ENCODE data around the gene OR9G4. TPM values are rescaled to one million over a fixed set of nuclear protein-coding genes. Genes with fewer than 3 reads are reported as not detected.

The OR9G4 gene
- total and polyA plus RNA-seq, 2 experiments from 2014 or later, result not detected

- Histone ChIP-seq H3K4me3 (no peak overlapping the region), H3K27me3 (ENCODE audit: insufficient read depth) (no peaks in the 10 kb centered on the region), H3K4me1 (ENCODE audit: insufficient read depth) (no peaks in the 10 kb centered on the region), H2AFZ (no peak overlapping the region), H3K79me2 (replicated peaks; ENCODE audit: insufficient read depth) (no peaks in the 10 kb centered on the region), H3K9me2 (ENCODE audit: insufficient read depth) (no peaks in the 10 kb centered on the region), H3K27ac (ENCODE audit: low read depth) (no peak overlapping the region), H3K36me3 (ENCODE audit: insufficient read depth) (no peaks in the 10 kb centered on the region), H3K4me2 (no peak overlapping the region), H4K20me1 (replicated peaks; ENCODE audit: insufficient read depth) (no peaks in the 10 kb centered on the region), H3F3A (replicated peaks; ENCODE audit: low read depth) (no peaks in the 10 kb centered on the region)
- Mint-ChIP-seq H3K27ac (no peak overlapping the region), H3K27me3 (ENCODE audit: insufficient read depth, low read depth, poor library complexity) (no peaks in the 10 kb centered on the region), H3K36me3 (ENCODE audit: low read depth) (peaks cover 3% of the 10 kb centered on the region; the same call in 1 of the 3 replicates), H3K4me3 (no peak overlapping the region), H3K9me3 (peaks cover 4% of the 10 kb centered on the region), H3K4me1 (no peaks in the 10 kb centered on the region)
- no peak for TF ChIP-seq EZH2 (IDR thresholded peaks at IDR 0.05; ENCODE audit: low read depth, unreplicated experiment)
- no peak for TF ChIP-seq ETS1 (IDR thresholded peaks at IDR 0.05)
- no peak for TF ChIP-seq CREB1 (CRISPR knock-in tag; IDR thresholded peaks at IDR 0.05; ENCODE audit: low read depth)
- no peak for TF ChIP-seq EZH2phosphoT487 (IDR thresholded peaks at IDR 0.05; ENCODE audit: unreplicated experiment)
- TF ChIP-seq JUNB (IDR thresholded peaks at IDR 0.05; ENCODE audit: unreplicated experiment), result no peak
- TF ChIP-seq ZNF331 (CRISPR knock-in tag; IDR thresholded peaks at IDR 0.05; ENCODE audit: low read depth), result no peak
- DNase-seq (ENCODE audit: low spot score), result no peak
- ATAC-seq, result no peak
These were observed 7.6 kb downstream of the OR9G4 start for GRCh38 chr11:56740886-56741285.

DNA sequence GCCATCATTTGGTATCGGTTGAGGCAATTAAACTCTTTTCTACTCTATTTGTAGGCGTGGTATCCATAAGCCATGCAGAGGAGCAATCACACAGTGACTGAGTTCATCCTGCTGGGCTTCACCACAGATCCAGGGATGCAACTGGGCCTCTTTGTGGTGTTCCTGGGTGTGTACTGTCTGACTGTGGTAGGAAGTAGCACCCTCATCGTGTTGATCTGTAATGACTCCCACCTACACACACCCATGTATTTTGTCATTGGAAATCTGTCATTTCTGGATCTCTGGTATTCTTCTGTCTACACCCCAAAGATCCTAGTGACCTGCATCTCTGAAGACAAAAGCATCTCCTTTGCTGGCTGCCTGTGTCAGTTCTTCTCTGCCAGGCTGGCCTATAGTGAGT lies 8.4 kb downstream of the OR9G4 start:
- H3F3A ChIP-seq (replicated peaks; ENCODE audit: low read depth), result no peaks in the 10 kb centered on the region
- H3K27ac Mint-ChIP-seq, result no peak overlapping the region
- no peak overlapping the region for H3K4me3 ChIP-seq
- H3K9me3 Mint-ChIP-seq, result peaks cover 4% of the 10 kb centered on the region
- H3K27ac ChIP-seq (ENCODE audit: low read depth), result no peak overlapping the region
- no peaks in the 10 kb centered on the region for H3K36me3 ChIP-seq (ENCODE audit: insufficient read depth)
- no peaks in the 10 kb centered on the region for H3K27me3 Mint-ChIP-seq (ENCODE audit: insufficient read depth, low read depth, poor library complexity)
- H3K27me3 ChIP-seq (ENCODE audit: insufficient read depth), result no peaks in the 10 kb centered on the region
- H3K79me2 ChIP-seq (replicated peaks; ENCODE audit: insufficient read depth), result no peaks in the 10 kb centered on the region
- no peak overlapping the region for H3K4me3 Mint-ChIP-seq
- DNase-seq (ENCODE audit: low spot score), result no peak
- no peaks in the 10 kb centered on the region for H3K9me2 ChIP-seq (ENCODE audit: insufficient read depth)
- H3K4me1 ChIP-seq (ENCODE audit: insufficient read depth), result no peaks in the 10 kb centered on the region
- no peaks in the 10 kb centered on the region for H4K20me1 ChIP-seq (replicated peaks; ENCODE audit: insufficient read depth)
- no peaks in the 10 kb centered on the region for H3K4me1 Mint-ChIP-seq
- H3K36me3 Mint-ChIP-seq (ENCODE audit: low read depth), result peaks cover 3% of the 10 kb centered on the region; the same call in 1 of the 3 replicates
- no peak for ATAC-seq
- no peak overlapping the region for H2AFZ ChIP-seq
- no peak overlapping the region for H3K4me2 ChIP-seq
- no peak for TF ChIP-seq EZH2 (IDR thresholded peaks at IDR 0.05; ENCODE audit: low read depth, unreplicated experiment)
- no peak for TF ChIP-seq CTCF (conservative IDR thresholded peaks at IDR 0.05; ENCODE audit: low read depth in 2 of 2)
- TF ChIP-seq REST (IDR thresholded peaks at IDR 0.05; ENCODE audit: unreplicated experiment), result no peak
- TF ChIP-seq NANOG (IDR thresholded peaks at IDR 0.05; ENCODE audit: borderline replicate concordance), result no peak
- TF ChIP-seq STAT1 (IDR thresholded peaks at IDR 0.05; ENCODE audit: unreplicated experiment), result no peak
- no peak for TF ChIP-seq JUNB (IDR thresholded peaks at IDR 0.05; ENCODE audit: unreplicated experiment)
- no peak for TF ChIP-seq CREB1 (CRISPR knock-in tag; IDR thresholded peaks at IDR 0.05; ENCODE audit: low read depth)
- TF ChIP-seq ETS1 (IDR thresholded peaks at IDR 0.05), result no peak
- no peak for TF ChIP-seq ZNF114 (CRISPR knock-in tag; IDR thresholded peaks at IDR 0.05)
- TF ChIP-seq EZH2phosphoT487 (IDR thresholded peaks at IDR 0.05; ENCODE audit: unreplicated experiment), result no peak
- TF ChIP-seq POLR2AphosphoS5 (IDR thresholded peaks at IDR 0.05; ENCODE audit: low read depth), result no peak
- TF ChIP-seq ZNF331 (CRISPR knock-in tag; IDR thresholded peaks at IDR 0.05; ENCODE audit: low read depth), result no peak

Data from GM23338 (cell line).